ENCODE data around the gene PSPC1.
A peak's percentile ranks its signal among the peaks of the same experiment; 100 is the strongest.
"Not testable (repeated sequence)": the region's sequence is repeated elsewhere in the genome, so short reads cannot be mapped to it uniquely, and the experiment has no call there.

PSPC1 gene

GRCh38 chr13:19782727-19783682, at the start of gene PSPC1:
Gene PSPC1, minus strand, starts transcription at chr13:19782945. Its CDS starts 188 bp downstream, at chr13:19782757.
- peak within 1 kb of the TSS; percentile 96 for H3K4me3 ChIP-seq (ENCODE audit: low read length)

GRCh38 chr13:19822673-19823072, 39.9 kb upstream of the PSPC1 start:
- TF ChIP-seq ZNF274 (IDR thresholded peaks at IDR 0.05; ENCODE audit: low read depth, low read length): no peak
- no peak overlapping the region for H3K4me3 ChIP-seq (ENCODE audit: low read length)

- H3K4me3 ChIP-seq (ENCODE audit: low read length): no peak overlapping the region
- TF ChIP-seq ZNF274 (IDR thresholded peaks at IDR 0.05; ENCODE audit: low read depth, low read length): no peak
These were observed 35.6 kb upstream of the PSPC1 start for GRCh38 chr13:19818223-19818842.

GRCh38 chr13:19817510-19818158, 34.9 kb upstream of the PSPC1 start:
- no peak overlapping the region for H3K4me3 ChIP-seq (ENCODE audit: low read length)

GRCh38 chr13:19817106-19817505, 34.4 kb upstream of the PSPC1 start:
- TF ChIP-seq ZNF274 (IDR thresholded peaks at IDR 0.05; ENCODE audit: low read depth, low read length): no peak
- H3K4me3 ChIP-seq (ENCODE audit: low read length): no peak overlapping the region

More at GRCh38 chr13:19817510-19818158, 34.9 kb upstream of the PSPC1 start:
- no peak for TF ChIP-seq ZNF274 (IDR thresholded peaks at IDR 0.05; ENCODE audit: low read depth, low read length)

GRCh38 chr13:19815842-19816241, 33.1 kb upstream of the PSPC1 start:
- H3K4me3 ChIP-seq (ENCODE audit: low read length): not testable (repeated sequence)

GRCh38 chr13:19810996-19811881, 28.5 kb upstream of the PSPC1 start:
- H3K4me3 ChIP-seq (ENCODE audit: low read length): no peak overlapping the region
- TF ChIP-seq ZNF274 (IDR thresholded peaks at IDR 0.05; ENCODE audit: low read depth, low read length): no peak

GRCh38 chr13:19810151-19810550, 27.4 kb upstream of the PSPC1 start:
- H3K4me3 ChIP-seq (ENCODE audit: low read length): no peak overlapping the region
- no peak for TF ChIP-seq ZNF274 (IDR thresholded peaks at IDR 0.05; ENCODE audit: low read depth, low read length)

GRCh38 chr13:19805765-19806164, 23.0 kb upstream of the PSPC1 start:
- H3K4me3 ChIP-seq (ENCODE audit: low read length): no peak overlapping the region
- TF ChIP-seq ZNF274 (IDR thresholded peaks at IDR 0.05; ENCODE audit: low read depth, low read length): no peak

GRCh38 chr13:19795956-19796355, 13.2 kb upstream of the PSPC1 start:
- no peak for TF ChIP-seq ZNF274 (IDR thresholded peaks at IDR 0.05; ENCODE audit: low read depth, low read length)
- no peak overlapping the region for H3K4me3 ChIP-seq (ENCODE audit: low read length)

GRCh38 chr13:19794631-19795030, 11.9 kb upstream of the PSPC1 start:
- no peak for TF ChIP-seq ZNF274 (IDR thresholded peaks at IDR 0.05; ENCODE audit: low read depth, low read length)
- no peak overlapping the region for H3K4me3 ChIP-seq (ENCODE audit: low read length)

GRCh38 chr13:19791953-19792537, 9.3 kb upstream of the PSPC1 start:
- H3K4me3 ChIP-seq (ENCODE audit: low read length): no peak overlapping the region
- TF ChIP-seq ZNF274 (IDR thresholded peaks at IDR 0.05; ENCODE audit: low read depth, low read length): no peak

- H3K4me3 ChIP-seq (ENCODE audit: low read length): peak overlapping the region; percentile 96
- TF ChIP-seq ZNF274 (IDR thresholded peaks at IDR 0.05; ENCODE audit: low read depth, low read length): no peak
These were observed 557 bp downstream of the PSPC1 start for GRCh38 chr13:19782049-19782726.
